Adipose tissue (tissue), 3 donors: ENCODE data around the gene SCN11A. TPM values are rescaled to one million over a fixed set of nuclear protein-coding genes. Genes with fewer than 3 reads are reported as not detected.

Experiments
- H3K27ac ChIP-seq: one replicate; pipeline ENCODE4 v1.5.1; 2013; ENCODE audit warnings: low read depth, low read length
- WGBS, 3 donors: extraction: QIAGEN DNeasy Blood & Tissue Kit; methylation state at CpG; one replicate each; pipeline ENCODE4 v1.1.7; 2013; 5-methylcytosine and 5-hydroxymethylcytosine counted together
- polyA plus RNA-seq, 3 donors: library from polyadenylated mRNA; stranded (reverse); fragments of 200-250 nt; gene quantifications; one replicate each; pipeline ENCODE4 v1.2.3, GENCODE V29; 2013
- donor health status: healthy with polysubstance abuse.
- donor health status: Bipolar disorder and iron deficiency.
- donor health status: healthy.

Gene SCN11A
- polyA plus RNA-seq, 3 donors, result 0.07 to 0.22 (median 0.21) TPM

DNA sequence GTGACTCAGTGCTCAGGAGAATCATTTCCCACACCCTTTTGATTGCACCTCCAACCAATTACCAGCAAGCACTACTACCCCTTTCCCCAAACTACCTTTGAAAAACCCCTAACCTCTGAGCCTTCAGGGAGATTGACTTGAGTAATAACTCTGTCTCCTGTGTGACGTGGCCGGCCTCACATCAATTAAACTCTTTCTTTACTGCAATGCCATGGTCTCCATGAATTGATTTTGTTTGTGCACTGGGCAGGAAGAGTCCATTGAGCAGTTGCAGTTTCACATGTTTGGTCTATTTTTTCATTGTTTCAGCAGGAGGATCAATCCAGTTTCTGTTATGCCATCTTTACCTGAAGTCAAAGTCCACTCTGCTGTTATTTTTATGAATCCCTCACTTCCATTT, 32.4 kb downstream of the SCN11A start:
- H3K27ac ChIP-seq, result no peak overlapping the region
- WGBS, 3 donors, result 70 to 96% (median 91%) methylated on average over 2 of the region's 2 CpGs

DNA sequence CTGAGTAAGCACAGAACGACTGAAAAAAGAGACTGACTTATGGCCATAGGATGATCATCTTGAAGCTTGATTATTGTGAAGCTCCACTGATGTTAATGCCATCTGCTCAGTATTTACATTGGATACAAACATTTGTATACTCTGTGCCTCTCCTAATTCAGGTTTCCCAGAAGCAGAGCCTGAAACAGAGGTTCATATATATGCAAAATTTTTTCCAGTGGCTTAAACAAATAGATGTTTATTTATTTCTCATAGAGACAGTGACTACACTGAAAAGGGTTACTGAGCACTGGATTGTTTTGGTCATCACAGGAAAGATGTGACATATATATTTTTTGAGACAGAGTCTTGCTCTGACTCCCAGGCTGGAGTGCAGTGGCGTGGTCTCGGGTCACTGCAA, 36.3 kb downstream of the SCN11A start:
- 84 to 90% (median 89%) methylated on average over 3 of the region's 3 CpGs for WGBS, 3 donors
- no peak overlapping the region for H3K27ac ChIP-seq

DNA sequence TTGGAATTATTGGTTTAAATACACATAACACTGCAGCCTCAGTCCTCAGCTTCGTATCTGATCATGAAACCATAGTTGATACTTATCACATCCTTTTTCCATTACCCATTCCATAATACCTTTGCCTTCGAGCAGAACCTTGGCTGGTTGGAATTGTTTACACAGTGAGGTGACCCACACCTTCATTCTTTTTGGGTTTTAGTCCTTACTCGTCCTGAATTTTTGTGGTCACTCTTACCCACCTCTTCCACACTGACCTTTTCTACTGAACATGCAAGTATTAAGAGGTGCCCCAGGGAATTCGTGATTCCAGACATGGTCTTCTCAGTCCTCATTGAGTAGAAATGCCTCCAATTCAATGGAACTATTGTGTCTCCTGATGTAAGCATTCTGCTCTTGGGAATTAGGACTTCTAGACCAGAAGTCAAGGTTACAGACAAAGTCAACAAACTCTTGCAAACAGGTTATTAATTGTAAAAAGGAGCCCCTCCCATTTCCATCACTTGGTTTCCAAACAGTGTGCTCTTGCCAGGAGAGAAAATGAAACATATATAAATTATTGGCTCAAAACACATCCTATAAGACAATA, 37.7 kb downstream of the SCN11A start:
- H3K27ac ChIP-seq, result no peak overlapping the region
- 43 to 81% (median 69%) methylated on average over 4 of the region's 4 CpGs for WGBS, 3 donors

DNA sequence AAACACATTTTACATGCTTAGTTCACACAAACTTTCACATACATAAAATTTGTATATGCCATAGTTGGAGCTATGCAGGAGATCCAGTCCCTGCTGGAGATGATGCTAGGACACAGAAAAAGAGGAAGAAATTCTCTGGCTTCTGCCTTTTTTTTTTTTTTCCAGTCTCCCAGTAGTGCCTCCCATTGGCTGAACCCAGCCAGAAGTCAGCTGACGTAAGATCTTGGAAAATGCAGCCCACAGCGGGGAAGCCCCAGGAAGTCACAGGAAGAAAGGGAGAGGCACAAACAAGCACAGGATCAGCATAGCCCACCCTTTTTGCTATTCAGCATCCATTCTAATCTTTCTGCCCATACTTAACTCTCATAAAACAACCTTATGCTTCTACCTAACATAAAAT, 38.5 kb downstream of the SCN11A start:
- whole genome bisulfite sequencing, 3 donors, result 18 to 63% (median 32%) methylated on average over 2 of the region's 2 CpGs
- H3K27ac ChIP-seq, result no peak overlapping the region

DNA sequence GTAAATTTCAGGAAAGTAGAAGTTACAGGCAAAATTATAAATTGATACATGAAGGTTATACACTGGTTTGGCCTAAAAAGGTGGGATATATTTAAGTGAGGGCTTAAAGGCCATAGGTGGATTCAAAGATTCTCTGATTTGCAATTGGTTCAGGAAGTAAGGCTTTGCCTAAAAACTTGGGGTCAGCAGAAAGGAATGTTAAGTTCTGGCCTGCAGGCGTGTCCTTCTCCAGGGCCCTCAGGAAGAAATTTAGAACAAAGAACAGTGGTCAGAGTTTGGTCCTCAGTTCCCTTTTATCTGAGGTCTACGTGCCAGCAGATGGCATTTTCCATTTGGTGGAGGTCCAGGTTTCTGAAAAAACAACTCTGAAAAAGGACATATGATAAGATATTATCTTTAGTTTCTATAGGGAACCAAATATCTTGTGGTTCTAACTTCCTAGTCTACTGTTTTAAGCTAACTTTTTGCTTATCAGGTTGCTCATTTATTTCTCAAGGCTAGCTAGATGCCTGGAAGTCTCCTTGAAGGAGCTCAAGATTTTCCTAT, 40.5 kb downstream of the SCN11A start:
- WGBS, 3 donors, result 54 to 60% (median 55%) methylated on average over 2 of the region's 2 CpGs
- no peak overlapping the region for H3K27ac ChIP-seq

DNA sequence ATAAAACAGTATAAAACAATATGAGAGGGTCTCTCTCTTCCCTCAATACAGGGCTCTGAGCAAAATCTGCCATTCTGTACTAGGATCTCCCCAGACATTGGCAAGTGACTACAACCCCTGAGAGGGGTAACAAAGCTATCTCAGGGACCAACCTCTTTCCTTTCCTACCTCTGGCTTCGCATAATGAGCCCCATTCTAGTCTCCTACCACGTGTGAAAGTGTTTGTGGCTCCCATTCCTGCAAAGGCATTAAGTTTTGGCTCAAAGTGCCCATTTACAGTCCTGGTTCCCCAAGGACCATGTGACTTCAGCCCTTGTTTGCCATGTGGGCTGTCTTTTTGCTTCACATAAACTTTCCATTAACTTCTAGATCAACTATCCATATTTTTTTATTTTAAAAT, 46.4 kb downstream of the SCN11A start:
- WGBS, 3 donors, result 54 to 56% (median 55%) methylated on average over 2 of the region's 2 CpGs
- no peak overlapping the region for H3K27ac ChIP-seq

Other genes with a start within 250 kb of the SCN11A start
- gene SCN10A, start 235.7 kb downstream of the SCN11A start, polyA plus RNA-seq, result not detected
- 10 to 100 TPM; 10.3 to 15.0 (median 11.3) TPM for gene WDR48, start 72 bp upstream of the SCN11A start, polyA plus RNA-seq
- 10 to 100 TPM; 29.4 to 40.1 (median 34.4) TPM for gene GORASP1, start 55.7 kb upstream of the SCN11A start, polyA plus RNA-seq
- gene TTC21A, start 55.7 kb upstream of the SCN11A start, polyA plus RNA-seq, result 1 to 10 TPM; 2.1 to 5.4 (median 2.7) TPM
- 100 to 1,000 TPM in 1 of 3 donors, 10 to 100 TPM in 2; 23.7 to 178 (median 93.9) TPM for gene CSRNP1, start 101.6 kb upstream of the SCN11A start, polyA plus RNA-seq
- gene XIRP1, start 140.7 kb upstream of the SCN11A start, polyA plus RNA-seq, result under 1 TPM; 0.37 to 0.67 (median 0.51) TPM
- under 1 TPM; 0.24 to 0.45 (median 0.34) TPM for gene CX3CR1, start 228.1 kb upstream of the SCN11A start, polyA plus RNA-seq